ENCODE data around the gene UCHL1.
"Not testable (repeated sequence)": the region's sequence is repeated elsewhere in the genome, so short reads cannot be mapped to it uniquely, and the experiment has no call there.

UCHL1 gene

DNA sequence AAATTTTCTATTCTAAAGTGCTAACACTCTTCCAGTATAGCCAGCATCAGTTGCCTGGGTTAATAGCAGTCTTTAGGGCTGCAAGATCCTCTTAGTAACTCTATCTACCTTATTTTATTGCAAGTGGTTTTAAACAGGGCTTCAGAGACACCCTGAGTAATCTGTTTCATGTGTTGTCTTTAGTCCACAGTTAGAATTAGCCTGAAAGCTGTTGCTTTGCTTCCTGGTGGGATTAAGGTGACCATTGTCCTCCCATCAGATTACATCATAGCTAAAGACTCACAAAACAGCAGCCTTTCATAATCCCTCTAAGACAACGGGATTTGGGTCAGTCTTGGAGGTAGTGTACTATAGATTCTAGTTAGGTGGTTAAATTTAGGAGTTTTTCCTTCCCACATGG is 7.5 kb downstream of the UCHL1 start:
- H3K36me3 ChIP-seq (ENCODE audit: control insufficient read depth, insufficient read depth, low read length), result no peaks in the 10 kb centered on the region

GRCh38 chr4:41267997-41268396 is 11.3 kb downstream of the UCHL1 start:
- H3K4me3 ChIP-seq (replicated peaks; ENCODE audit: low read depth, low read length), result no peak overlapping the region
- no peaks in the 10 kb centered on the region for H3K36me3 ChIP-seq (ENCODE audit: control insufficient read depth, insufficient read depth, low read length)
- no peak for TF ChIP-seq CTCF (IDR thresholded peaks at IDR 0.05; ENCODE audit: insufficient read depth, low read length, poor library complexity, severe bottlenecking)
- no peaks in the 10 kb centered on the region for H3K27me3 ChIP-seq (replicated peaks; ENCODE audit: control insufficient read depth, insufficient read depth, low read length)
- DNase-seq (ENCODE audit: extremely low read depth, insufficient read length), result no peak

More for the DNA sequence above, 7.5 kb downstream of the UCHL1 start:
- TF ChIP-seq CTCF (IDR thresholded peaks at IDR 0.05; ENCODE audit: insufficient read depth, low read length, poor library complexity, severe bottlenecking), result no peak
- H3K4me3 ChIP-seq (replicated peaks; ENCODE audit: low read depth, low read length), result no peak overlapping the region
- H3K27me3 ChIP-seq (replicated peaks; ENCODE audit: control insufficient read depth, insufficient read depth, low read length), result no peaks in the 10 kb centered on the region
- DNase-seq (ENCODE audit: extremely low read depth, insufficient read length), result no peak

- no peak for DNase-seq (ENCODE audit: extremely low read depth, insufficient read length)
- no peaks in the 10 kb centered on the region for H3K27me3 ChIP-seq (replicated peaks; ENCODE audit: control insufficient read depth, insufficient read depth, low read length)
- no peak for TF ChIP-seq CTCF (IDR thresholded peaks at IDR 0.05; ENCODE audit: insufficient read depth, low read length, poor library complexity, severe bottlenecking)
- H3K4me3 ChIP-seq (replicated peaks; ENCODE audit: low read depth, low read length), result no peak overlapping the region
- H3K36me3 ChIP-seq (ENCODE audit: control insufficient read depth, insufficient read depth, low read length), result no peaks in the 10 kb centered on the region
These were observed 12.2 kb downstream of the UCHL1 start for GRCh38 chr4:41268721-41269517.

- DNase-seq (ENCODE audit: extremely low read depth, insufficient read length), result no peak
- no peaks in the 10 kb centered on the region for H3K27me3 ChIP-seq (replicated peaks; ENCODE audit: control insufficient read depth, insufficient read depth, low read length)
- H3K36me3 ChIP-seq (ENCODE audit: control insufficient read depth, insufficient read depth, low read length), result no peaks in the 10 kb centered on the region
These were observed 13.0 kb downstream of the UCHL1 start for GRCh38 chr4:41269682-41270081.

DNA sequence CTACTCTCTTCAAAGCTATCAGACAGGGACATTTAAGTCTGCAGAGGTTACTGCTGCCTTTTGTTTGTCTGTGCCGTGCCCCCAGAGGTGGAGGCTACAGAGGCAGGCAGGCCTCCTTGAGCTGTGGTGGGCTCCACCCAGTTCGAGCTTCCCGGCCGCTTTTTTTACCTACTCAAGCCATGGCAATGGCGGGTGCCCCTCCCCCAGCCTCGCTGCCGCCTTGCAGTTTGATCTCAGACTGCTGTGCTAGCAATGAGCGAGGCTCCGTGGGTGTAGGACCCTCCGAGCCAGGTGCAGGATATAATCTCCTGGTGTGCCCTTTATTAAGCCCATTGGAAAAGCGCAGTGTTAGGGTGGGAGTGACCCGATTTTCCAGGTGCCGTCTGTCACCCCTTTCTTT is 19.2 kb downstream of the UCHL1 start:
- not testable (repeated sequence) for H3K36me3 ChIP-seq (ENCODE audit: control insufficient read depth, insufficient read depth, low read length); DNase-seq (ENCODE audit: extremely low read depth, insufficient read length); H3K27me3 ChIP-seq (replicated peaks; ENCODE audit: control insufficient read depth, insufficient read depth, low read length); H3K4me3 ChIP-seq (replicated peaks; ENCODE audit: low read depth, low read length)

More at GRCh38 chr4:41269682-41270081, 13.0 kb downstream of the UCHL1 start:
- no peak overlapping the region for H3K4me3 ChIP-seq (replicated peaks; ENCODE audit: low read depth, low read length)
- TF ChIP-seq CTCF (IDR thresholded peaks at IDR 0.05; ENCODE audit: insufficient read depth, low read length, poor library complexity, severe bottlenecking), result no peak

DNA sequence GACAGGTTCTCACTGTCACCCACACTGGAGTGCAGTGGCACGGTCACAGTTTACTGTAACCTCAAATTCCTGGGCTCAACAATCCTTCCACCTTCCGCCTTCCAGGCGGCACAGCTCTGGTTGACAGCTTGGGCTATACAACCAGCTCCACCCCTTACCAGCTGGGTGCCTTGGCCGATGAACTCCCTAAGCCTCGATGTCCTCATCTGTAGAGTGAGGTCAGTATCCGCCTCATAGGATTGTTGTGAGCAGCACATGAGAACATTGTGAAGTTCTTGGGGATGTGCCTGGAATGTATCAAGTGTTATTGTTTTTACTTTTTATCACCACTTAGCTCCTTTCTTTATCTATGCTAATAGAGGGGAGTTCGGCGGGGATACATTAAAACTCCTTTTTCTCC is 23.3 kb downstream of the UCHL1 start:
- Histone ChIP-seq H3K27me3 (replicated peaks; ENCODE audit: control insufficient read depth, insufficient read depth, low read length) (no peaks in the 10 kb centered on the region), H3K36me3 (ENCODE audit: control insufficient read depth, insufficient read depth, low read length) (no peaks in the 10 kb centered on the region), H3K4me3 (replicated peaks; ENCODE audit: low read depth, low read length) (no peak overlapping the region)
- no peak for TF ChIP-seq CTCF (IDR thresholded peaks at IDR 0.05; ENCODE audit: insufficient read depth, low read length, poor library complexity, severe bottlenecking)
- no peak for DNase-seq (ENCODE audit: extremely low read depth, insufficient read length)

Data from GM06990 (cell line).